CD4-positive, alpha-beta T cell treated with Interleukin-1 beta for 1 hour (primary cell): ENCODE results near the gene AIRE.

ENCODE experiments used
- DNase-seq, 2 donors: peaks; one replicate each; pipeline ENCODE4 v3.0.0-alpha.2; 2020 to 2022

Gene AIRE

GRCh38 chr21:44325386-44326271 is 40.0 kb downstream of the AIRE start:
- DNase-seq, result no peak

- no peak for DNase-seq
Measured at GRCh38 chr21:44326272-44326647, 40.6 kb downstream of the AIRE start.

DNA sequence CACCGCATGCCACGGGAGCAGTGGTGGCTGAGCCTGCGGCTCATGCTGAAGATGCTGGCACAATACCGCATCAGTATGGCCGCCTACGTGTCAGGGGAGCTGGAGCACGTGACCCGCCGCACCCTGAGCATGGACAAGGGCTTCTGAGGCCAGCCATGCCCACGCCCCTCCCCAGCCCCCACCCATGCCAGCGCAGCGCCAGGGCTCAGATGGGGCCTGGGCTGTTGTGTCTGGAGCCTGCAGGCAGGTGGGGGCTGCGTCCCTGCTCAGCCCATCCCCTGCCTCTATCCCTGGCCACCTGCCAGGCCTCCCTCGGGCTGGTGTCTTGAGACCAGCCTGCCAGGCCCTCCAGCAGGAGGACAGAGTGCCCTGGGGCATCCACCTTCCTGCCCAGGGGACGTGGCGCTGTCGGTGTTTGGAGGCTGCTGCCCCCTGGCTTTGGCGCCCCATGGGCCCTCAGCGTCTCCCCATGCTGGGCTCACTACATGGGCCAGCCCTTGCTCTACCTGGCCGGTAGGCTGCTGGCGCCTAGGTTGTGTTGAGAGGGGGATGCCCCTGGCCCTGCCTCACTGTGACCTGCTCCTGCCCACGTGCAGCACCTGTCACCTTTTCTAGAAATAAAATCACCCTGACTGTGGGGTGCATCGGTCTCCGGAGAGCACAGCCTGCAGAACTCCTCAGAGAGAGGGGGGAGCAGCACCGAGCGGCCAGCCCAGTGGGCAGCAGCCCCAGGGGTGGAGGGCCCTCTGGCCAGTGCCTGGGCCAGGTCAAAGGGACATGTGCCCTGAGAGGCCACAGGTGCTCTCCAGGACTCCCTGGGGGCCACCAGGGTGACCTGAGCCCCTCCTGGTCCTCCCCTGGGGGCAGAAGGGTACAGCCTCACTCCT is 41.3 kb downstream of the AIRE start:
- DNase-seq, result no peak

DNA sequence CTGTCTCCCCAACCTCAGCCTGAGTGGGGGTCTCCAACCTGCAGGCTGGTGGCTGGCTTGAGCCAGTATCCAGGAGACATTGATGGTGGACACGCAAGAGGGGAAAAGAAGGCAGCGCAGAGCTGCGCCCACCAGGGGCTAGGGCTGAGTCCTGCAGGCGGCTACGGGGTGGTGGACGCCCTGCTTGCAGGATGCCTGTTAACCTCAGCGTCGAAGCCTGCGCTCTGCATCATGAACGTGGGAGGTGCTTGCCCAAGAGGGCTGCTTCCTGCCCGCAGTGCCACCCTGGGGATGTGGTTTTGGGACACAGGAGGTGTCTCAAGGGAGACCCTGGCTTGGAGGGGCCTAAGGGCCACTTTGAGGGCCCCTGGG is 41.9 kb downstream of the AIRE start:
- no peak for DNase-seq

DNA sequence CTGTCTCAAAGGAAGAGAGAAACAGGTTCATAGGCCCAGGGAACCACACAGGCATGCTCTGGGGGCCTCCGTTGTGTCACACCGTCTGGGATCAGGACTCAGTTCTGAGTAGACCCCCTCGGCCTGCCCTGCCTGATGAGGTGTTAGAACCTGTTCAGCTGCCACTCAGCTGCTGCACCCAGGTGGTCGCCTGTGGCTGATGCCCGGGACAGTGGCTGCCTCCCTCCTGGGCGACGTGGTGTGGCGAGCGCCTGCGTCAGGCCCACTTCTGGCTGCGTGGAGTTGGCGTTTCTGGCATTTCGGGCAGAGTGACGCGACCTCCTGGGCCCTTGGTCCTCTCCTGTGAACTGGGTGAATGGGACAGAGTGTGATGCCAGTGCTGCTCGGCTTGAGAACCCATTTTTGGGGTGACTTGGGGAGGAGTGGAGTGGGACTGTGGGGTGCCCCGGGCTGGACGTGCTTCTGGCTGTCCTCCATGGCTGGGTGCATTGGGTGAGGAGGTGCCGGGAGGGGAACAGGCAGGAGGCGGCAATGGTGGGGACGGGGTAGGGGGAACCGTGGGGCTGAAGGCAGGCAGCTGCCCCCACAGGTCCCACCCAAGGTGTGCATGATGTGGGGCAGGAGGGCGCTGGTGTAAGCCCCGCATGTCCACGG is 42.7 kb downstream of the AIRE start:
- DNase-seq, result no peak

DNA sequence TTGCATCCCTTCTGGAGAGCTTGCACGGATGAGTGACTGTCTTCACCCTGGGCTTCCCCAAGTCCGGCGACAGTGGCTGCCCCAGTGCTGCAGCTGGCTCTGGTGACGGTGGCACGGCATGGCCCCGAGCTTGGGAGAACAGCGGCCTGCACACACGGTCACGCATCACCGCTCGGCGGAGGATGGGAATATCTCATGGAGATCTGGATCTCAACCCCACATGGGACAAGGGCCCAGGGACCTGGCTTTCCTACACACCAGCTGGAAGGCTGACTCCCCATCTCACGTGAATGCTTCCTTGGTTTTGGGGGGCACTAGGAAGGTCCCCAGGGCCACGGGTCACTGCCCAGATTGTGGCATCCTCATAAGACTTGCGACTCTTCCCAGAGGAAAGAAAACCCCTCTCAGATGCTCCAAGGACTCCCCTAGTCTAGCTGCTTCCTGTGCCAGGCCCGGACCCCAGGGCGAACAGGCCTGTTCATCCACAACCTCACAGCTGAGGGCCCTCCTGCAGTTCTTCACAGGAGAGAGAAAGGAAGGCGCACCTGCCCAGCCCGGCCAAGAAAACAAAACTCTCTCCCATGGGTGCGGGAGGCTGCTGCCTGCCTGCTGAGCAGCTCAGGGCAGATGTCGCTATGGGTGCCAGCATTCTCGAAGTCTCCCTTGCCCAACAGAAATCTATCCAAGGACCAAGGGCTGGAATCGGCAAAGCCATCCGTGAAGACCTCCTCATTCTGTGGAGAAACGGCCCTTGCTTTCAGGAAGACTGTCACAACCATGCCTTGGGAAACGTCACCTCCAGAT is 43.6 kb downstream of the AIRE start:
- DNase-seq, result no peak

DNA sequence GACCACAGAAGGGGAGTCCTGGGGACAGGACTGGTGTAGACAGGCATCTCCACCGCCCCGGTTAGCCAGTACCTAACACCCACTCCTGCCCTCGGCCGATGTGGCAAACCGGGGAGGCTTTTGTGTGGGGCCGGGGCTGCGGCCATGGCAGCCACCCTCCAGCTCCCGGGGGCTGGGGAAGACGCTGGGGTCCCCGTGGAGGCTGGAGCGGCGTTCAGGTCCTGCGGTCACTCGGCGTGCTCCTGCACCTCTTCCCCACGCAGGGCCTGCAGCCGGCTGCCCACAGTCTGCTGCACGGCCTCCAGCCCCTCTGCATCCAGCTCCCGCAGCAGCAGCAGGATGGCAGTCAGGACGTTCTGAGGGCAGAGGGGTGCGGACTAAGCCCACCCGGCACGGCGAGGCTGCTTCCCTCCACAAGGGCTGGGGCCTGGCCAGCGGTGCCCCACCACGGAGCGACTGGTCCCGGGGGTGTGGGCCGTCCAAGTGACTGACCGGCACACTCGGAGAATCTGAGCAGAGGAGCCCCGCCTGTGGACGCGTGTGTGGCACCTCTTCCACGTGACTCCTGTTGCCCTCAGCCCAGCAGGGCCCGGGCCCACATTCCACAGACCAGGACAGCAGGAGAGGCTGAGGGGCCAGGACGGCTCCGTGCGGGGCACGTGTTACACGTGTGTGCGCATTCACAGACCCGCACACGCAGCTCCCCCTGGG is 44.5 kb downstream of the AIRE start:
- no peak for DNase-seq

DNA sequence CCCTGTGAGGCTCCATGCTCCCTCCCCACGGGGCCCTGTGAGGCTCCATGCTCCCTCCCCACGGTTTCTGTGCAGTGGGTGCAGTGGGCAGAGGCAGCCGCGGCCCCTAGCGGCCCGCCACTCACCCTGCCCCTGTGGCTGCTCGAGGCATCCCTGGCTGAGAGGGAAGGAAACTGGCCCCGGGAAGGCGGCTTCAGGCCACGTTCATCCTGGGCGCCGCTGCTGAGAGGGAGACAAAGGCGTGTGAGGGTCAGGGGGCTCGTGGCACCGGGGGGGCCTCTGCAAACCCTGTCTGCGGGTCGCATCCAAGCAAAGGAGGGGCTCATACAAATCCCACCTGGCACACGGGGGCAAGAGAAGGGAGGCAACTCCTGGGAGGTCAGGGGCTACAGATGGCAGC is 45.0 kb downstream of the AIRE start:
- DNase-seq, result no peak

DNA sequence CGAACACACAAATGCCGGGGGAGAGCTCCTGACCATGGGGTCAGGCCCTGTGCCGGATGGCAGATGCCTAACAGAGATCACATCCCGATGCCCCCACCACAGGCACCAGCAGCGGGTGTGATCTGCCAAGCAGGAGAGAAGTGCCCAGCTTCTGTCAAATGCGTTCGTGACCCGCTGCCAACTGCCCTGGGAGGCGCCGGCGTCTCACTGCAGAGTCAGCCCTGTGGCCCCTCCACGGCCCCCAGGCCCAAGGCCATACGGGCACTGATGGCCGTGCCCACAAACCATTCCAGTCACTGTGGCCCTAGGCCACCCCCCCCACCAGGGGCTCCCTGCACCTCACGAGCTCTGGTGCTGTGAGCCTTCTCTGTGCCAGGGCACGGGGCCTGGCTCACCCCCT is 45.5 kb downstream of the AIRE start:
- DNase-seq, result no peak

DNA sequence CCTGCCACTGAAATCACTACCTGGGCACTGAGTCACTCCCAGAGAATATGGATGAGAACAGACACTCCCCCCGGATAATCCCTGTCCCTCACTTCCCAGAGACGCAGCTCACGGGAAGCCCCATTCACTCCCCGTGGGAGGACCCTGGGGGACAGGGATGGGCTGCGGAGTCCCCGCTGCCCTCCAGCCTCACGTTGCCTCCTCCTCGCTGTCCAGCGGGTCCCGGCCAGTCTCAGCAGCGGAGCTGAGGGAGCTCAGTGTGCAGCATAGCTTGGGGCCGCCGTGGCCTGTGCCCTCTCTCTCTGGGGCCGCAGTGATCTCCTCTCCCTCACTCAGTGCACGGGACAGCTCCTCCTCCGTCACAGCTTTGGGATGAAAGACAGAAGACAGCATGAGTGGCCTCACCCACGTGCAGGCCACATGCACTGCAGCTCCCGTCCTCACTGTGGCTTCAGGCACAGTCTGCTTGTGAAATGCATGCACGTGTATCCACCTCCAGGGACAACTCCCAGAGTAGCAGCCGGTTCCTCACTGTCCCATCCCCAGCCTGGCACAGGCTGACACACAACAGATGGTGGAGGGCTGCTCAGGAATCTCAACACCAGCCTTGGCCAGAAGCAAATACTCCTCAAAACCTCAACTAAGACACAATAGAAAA is 46.1 kb downstream of the AIRE start:
- no peak for DNase-seq

DNA sequence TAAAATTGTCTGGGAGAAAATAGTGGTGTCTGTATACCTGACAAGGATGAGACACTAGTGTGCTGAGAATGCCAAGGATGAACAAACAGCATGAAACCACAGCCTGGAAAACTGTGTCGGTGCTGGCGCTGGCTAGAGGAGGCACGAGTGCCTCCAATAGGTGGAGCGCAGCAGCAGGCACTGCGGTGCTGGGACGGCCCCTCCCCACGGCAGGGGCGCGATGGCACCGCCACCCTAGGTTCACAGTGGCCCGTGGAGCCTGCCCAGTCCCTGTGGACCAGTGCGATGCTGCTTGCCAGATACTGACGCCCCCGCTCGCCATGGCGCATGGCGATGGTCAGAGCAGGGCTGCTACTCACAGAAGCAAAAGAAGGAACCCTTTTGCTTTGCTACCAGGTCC is 46.7 kb downstream of the AIRE start:
- DNase-seq, result no peak

GRCh38 chr21:44332965-44333364 is 47.3 kb downstream of the AIRE start:
- no peak for DNase-seq

- DNase-seq, result no peak
Measured at GRCh38 chr21:44333509-44334328, 48.0 kb downstream of the AIRE start.

DNA sequence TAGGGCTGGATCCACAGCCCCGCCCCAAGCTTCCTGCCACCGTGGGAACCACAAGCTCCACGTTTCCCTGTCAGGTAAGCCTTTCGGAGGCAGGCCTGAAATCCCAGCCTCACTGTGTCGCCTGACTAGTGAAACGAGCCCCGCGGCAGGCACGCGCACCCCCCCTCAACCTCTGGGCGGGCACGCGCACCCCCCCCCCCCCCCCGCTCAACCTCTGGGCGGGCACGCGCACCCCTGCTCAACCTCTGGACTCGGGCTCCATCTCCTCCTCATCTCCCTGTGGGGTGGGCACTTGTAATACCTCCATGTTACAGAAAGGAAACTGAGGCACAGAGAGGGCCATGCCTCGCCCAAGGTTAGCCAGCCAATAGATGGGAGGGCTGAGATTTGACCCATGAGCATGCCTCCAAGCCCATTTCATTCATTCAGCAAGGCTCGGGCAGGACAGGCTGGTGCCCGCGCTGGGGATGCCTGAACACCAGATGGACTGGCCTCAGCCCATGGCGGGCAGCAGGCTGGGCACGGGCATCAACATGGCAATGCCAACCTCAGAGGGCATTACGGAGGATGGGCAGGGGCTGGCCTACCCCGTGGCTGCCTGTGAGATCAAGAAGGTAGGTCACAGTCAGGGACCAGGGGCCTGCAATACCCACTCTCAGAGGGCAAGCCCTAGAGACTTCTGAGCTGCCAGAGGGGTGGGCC is 48.8 kb downstream of the AIRE start:
- no peak for DNase-seq

GRCh38 chr21:44335266-44336059 is 49.8 kb downstream of the AIRE start:
- no peak for DNase-seq

- no peak for DNase-seq
Measured at GRCh38 chr21:44337449-44337848, 51.8 kb downstream of the AIRE start.

DNA sequence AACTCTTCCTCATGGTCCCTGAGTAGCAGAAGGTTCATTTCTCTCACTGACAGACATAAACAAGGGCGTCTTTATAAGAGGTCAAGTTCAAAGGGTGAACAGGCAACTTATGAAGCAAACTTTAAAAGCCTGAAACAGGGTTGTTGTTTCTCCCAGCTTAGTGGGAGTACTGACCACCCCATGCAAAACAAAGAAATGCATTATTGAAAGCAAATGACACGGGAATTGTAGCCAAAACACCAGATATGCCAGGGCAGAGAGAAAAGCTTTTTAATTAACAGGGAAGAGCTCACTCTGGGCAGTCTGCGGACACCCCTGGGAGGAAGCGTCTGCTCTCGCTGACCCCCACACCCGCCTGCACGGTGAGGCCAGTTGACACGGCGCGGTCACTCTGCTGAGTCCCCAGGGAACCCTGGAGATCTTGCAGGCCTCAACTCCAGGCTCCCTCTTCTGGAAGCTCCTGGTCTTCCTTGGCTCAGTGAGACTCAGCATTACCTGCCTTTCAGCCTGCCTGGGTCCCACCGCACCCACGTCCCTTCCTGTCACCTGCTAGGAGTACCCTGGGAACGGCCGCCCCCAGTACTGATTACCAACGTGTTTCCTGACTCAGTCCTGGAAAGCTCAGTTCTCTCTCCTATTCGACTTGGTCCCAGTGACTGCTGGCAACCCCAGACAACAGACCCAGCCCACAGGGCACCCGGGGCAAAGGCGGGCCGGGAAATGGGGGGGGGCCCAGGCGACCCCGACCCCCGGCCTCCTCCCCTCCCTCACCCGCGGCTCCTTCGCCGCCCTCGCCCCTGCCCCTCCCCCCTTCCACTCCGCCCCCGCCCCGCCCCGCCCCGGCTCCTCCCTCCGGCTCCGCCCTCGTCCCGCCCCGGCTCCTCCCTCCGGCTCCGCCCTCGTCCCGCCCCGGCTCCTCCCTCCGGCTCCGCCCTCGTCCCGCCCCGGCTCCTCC is 52.5 kb downstream of the AIRE start:
- peak; percentile 25 to 37 for DNase-seq
